CD14-positive monocyte (primary cell): Measurements from ENCODE around the gene CHRM5. TPM values are rescaled to one million over a fixed set of nuclear protein-coding genes. Genes with fewer than 3 reads are reported as not detected.
A peak's percentile ranks its signal among the peaks of the same experiment; 100 is the strongest.

Experiments
- DNase-seq, 3 donors: peaks; one replicate each; pipeline ENCODE4 v3.0.0-alpha.2; 2011 to 2022
- H2AFZ ChIP-seq: 2 replicates; pipeline ENCODE4 v1.6.0; 2012; ENCODE audit warnings: mild to moderate bottlenecking, low read depth, low read length, inconsistent platforms; ENCODE audit not compliant: insufficient read depth, poor library complexity, severe bottlenecking
- H3K27ac ChIP-seq, 2 donors: 1 replicate in 1 of 2; 2 replicates in 1 of 2; pipeline ENCODE4 v1.5.1; 2012 to 2013; ENCODE audit warnings: low read length in 2 of 2, control low read depth in 1 of 2, inconsistent platforms in 1 of 2, low read depth in 1 of 2, mild to moderate bottlenecking in 1 of 2
- H3K27me3 ChIP-seq, 2 donors: one replicate each; pipeline versions ENCODE4 v1.6.0 to v1.6.1; 2011 to 2013; ENCODE audit warnings: low read length in 2 of 2; ENCODE audit not compliant: control insufficient read depth in 2 of 2, insufficient read depth in 2 of 2
- H3K36me3 ChIP-seq, 2 donors: replicated peaks in 1 of 2; 1 replicate in 1 of 2; 2 replicates in 1 of 2; pipeline versions ENCODE4 v1.5.1 to v1.6.1; 2012 to 2013; ENCODE audit warnings: low read length in 2 of 2, control low read depth in 1 of 2, inconsistent platforms in 1 of 2, mild to moderate bottlenecking in 1 of 2; ENCODE audit not compliant: insufficient read depth in 2 of 2, control insufficient read depth in 1 of 2
- H3K4me1 ChIP-seq, 2 donors: 1 replicate in 1 of 2; 2 replicates in 1 of 2; pipeline versions ENCODE4 v1.5.1 to v1.6.1; 2012 to 2013; ENCODE audit warnings: low read length in 2 of 2, control low read depth in 1 of 2, inconsistent platforms in 1 of 2, mild to moderate bottlenecking in 1 of 2, moderate library complexity in 1 of 2; ENCODE audit not compliant: insufficient read depth in 2 of 2, control insufficient read depth in 1 of 2
- H3K4me2 ChIP-seq: replicated peaks from 2 replicates; pipeline ENCODE3; 2012; ENCODE audit warnings: low read length, moderate library complexity, mild to moderate bottlenecking; ENCODE audit not compliant: poor library complexity, severe bottlenecking; ENCODE audit errors: extremely low read depth
- H3K4me3 ChIP-seq, 3 experiments: fragments of 200-600 bp in 1 of 3; sonication (generic) in 1 of 3; replicated peaks in 1 of 3; 1 replicate in 2 of 3; 2 replicates in 1 of 3; pipeline ENCODE4 v1.5.1; 2011 to 2013; ENCODE audit warnings: low read length in 3 of 3, mild to moderate bottlenecking in 3 of 3, control low read depth in 2 of 3, low read depth in 2 of 3, inconsistent platforms in 1 of 3, moderate library complexity in 1 of 3
- H3K79me2 ChIP-seq: 2 replicates; pipeline ENCODE4 v1.6.0; 2012; ENCODE audit warnings: mild to moderate bottlenecking, control low read depth, inconsistent platforms, low read length, moderate library complexity; ENCODE audit not compliant: insufficient read depth
- H3K9ac ChIP-seq: 2 replicates; pipeline ENCODE4 v1.6.0; 2017; ENCODE audit warnings: low read length, mild to moderate bottlenecking; ENCODE audit not compliant: insufficient read depth, poor library complexity, severe bottlenecking
- H3K9me3 ChIP-seq, 2 donors: replicated peaks in 1 of 2; 1 replicate in 1 of 2; 2 replicates in 1 of 2; pipeline versions ENCODE4 v1.5.1 to v1.6.1; 2012 to 2013; ENCODE audit warnings: low read length in 2 of 2, control low read depth in 1 of 2; ENCODE audit not compliant: control insufficient read depth in 1 of 2, insufficient read depth in 1 of 2
- H4K20me1 ChIP-seq: 2 replicates; pipeline ENCODE4 v1.6.0; 2012; ENCODE audit warnings: mild to moderate bottlenecking, low read length, control low read depth, moderate library complexity; ENCODE audit not compliant: insufficient read depth
- H3K27ac Mint-ChIP-seq, 7 donors: one replicate each; pipeline ENCODE4 v1.8.0; 2020; ENCODE audit warnings: mild to moderate bottlenecking in 7 of 7, mixed read lengths in 7 of 7, moderate library complexity in 6 of 7, inconsistent platforms in 2 of 7
- H3K27me3 Mint-ChIP-seq, 3 donors: one replicate each; pipeline ENCODE4 v1.8.0; 2021 to 2022; ENCODE audit warnings: low read depth in 3 of 3, mild to moderate bottlenecking in 3 of 3, mixed read lengths in 3 of 3, moderate library complexity in 3 of 3, inconsistent platforms in 1 of 3
- H3K36me3 Mint-ChIP-seq, 2 donors: one replicate each; pipeline ENCODE4 v1.8.0; 2020; ENCODE audit warnings: mixed read lengths in 2 of 2, inconsistent platforms in 1 of 2, mild to moderate bottlenecking in 1 of 2
- H3K4me1 Mint-ChIP-seq: one replicate; pipeline ENCODE4 v1.8.0; 2020; ENCODE audit warnings: mild to moderate bottlenecking, mixed read lengths
- H3K4me3 Mint-ChIP-seq, 2 donors: one replicate each; pipeline ENCODE4 v1.8.0; 2020; ENCODE audit warnings: mild to moderate bottlenecking in 2 of 2, mixed read lengths in 2 of 2, moderate library complexity in 1 of 2
- H3K9me3 Mint-ChIP-seq, 7 donors: one replicate each; pipeline ENCODE4 v1.8.0; 2020 to 2022; ENCODE audit warnings: mixed read lengths in 7 of 7, mild to moderate bottlenecking in 6 of 7, moderate library complexity in 6 of 7, inconsistent platforms in 2 of 7
- CTCF ChIP-seq: fragments of 200-600 bp; IDR thresholded peaks from one replicate; pipeline ENCODE4 v1.8.0; 2022; ENCODE audit warnings: antibody characterized with exemption, mild to moderate bottlenecking
- WGBS: methylation state at CpG from one replicate; pipeline ENCODE4 v1.1.5; 2013; ENCODE audit warnings: missing lambda C conversion rate; ENCODE audit not compliant: insufficient coverage; 5-methylcytosine and 5-hydroxymethylcytosine counted together
- intact Hi-C, 2 donors: fragments of 100-400 bp; cut with micrococcal nuclease; formaldehyde crosslinking; loops; one replicate each; pipeline versions ENCODE4 v1.15.0 to v1.15.1; 2023
- polyA plus RNA-seq, 3 donors: library from polyadenylated mRNA; depleted of rRNA in 1 of 3; unstranded in 2 of 3; stranded (reverse) in 1 of 3; fragments of 300-500 nt in 2 of 3; fragments of >200 nt in 1 of 3; fragmentation: Illumina TruSeq in 2 of 3; gene quantifications; 1 replicate in 2 of 3; 2 replicates in 1 of 3; pipeline ENCODE4 v1.2.3, GENCODE V29; 2012 to 2021

Gene CHRM5
- polyA plus RNA-seq, 3 donors, result not detected

- peak; percentile 4 to 35 (median 17) for DNase-seq
- peaks cover 17% of the 10 kb centered on the region for H3K4me1 Mint-ChIP-seq
- peak within 1 kb of the TSS; percentile 89 to 94 for H3K4me3 Mint-ChIP-seq
- peaks cover 0 to 2% (median 0%) of the 10 kb centered on the region in 7 donors for H3K9me3 Mint-ChIP-seq
- no peaks in the 10 kb centered on the region for H3K36me3 Mint-ChIP-seq
- H3K27me3 ChIP-seq, result no peaks in the 10 kb centered on the region
- H3K36me3 ChIP-seq, result no peaks in the 10 kb centered on the region
- H3K9ac ChIP-seq, result peak within 1 kb of the TSS; percentile 69
- H3K4me2 ChIP-seq, result peak within 1 kb of the TSS; percentile 95
- H3K9me3 ChIP-seq, result no peaks in the 10 kb centered on the region
- under 1% methylated on average over 69 of the region's 82 CpGs for WGBS
- peak within 1 kb of the TSS; percentile 13 to 64 for H3K27ac ChIP-seq
- TF ChIP-seq CTCF, result no peak
- peak within 1 kb of the TSS; percentile 95 for H2AFZ ChIP-seq
- H4K20me1 ChIP-seq, result no peaks in the 10 kb centered on the region
- peak within 1 kb of the TSS; percentile 69 to 98 (median 94) for H3K4me3 ChIP-seq
- no peaks in the 10 kb centered on the region for H3K79me2 ChIP-seq
- H3K27ac Mint-ChIP-seq, result peak within 1 kb of the TSS; percentile 34 to 85 (median 63)
- intact Hi-C loops, result no loop called here
- peaks cover 2 to 5% (median 5%) of the 10 kb centered on the region in 3 donors for H3K27me3 Mint-ChIP-seq
- peaks cover 13 to 19% of the 10 kb centered on the region in 2 donors for H3K4me1 ChIP-seq
These were observed 70.8 kb downstream of the CHRM5 start, which contains the start of gene AVEN for GRCh38 chr15:34038871-34039789. Gene AVEN, minus strand, starts transcription at chr15:34039204. Its CDS starts 158 bp downstream, at chr15:34039046.

- intact Hi-C loops, result no loop called here
- TF ChIP-seq CTCF, result no peak
- H3K4me1 ChIP-seq, result peaks cover 13 to 19% of the 10 kb centered on the region in 2 donors
- H3K79me2 ChIP-seq, result no peaks in the 10 kb centered on the region
- H3K4me3 ChIP-seq, result peak overlapping the region in 2 of 3 experiments; percentile 64 to 94
- no peaks in the 10 kb centered on the region for H3K27me3 ChIP-seq
- H3K4me1 Mint-ChIP-seq, result peaks cover 17% of the 10 kb centered on the region
- no peak overlapping the region for H3K27ac Mint-ChIP-seq
- H3K27ac ChIP-seq, result no peak overlapping the region
- no CpG with 5 or more reads among the region's 1 CpG for WGBS
- H3K36me3 ChIP-seq, result no peaks in the 10 kb centered on the region
- DNase-seq, result peak in 2 of 3 donors; percentile 9
- peaks cover 0 to 2% (median 0%) of the 10 kb centered on the region in 7 donors for H3K9me3 Mint-ChIP-seq
- peak overlapping the region; percentile 95 for H3K4me2 ChIP-seq
- H4K20me1 ChIP-seq, result no peaks in the 10 kb centered on the region
- H2AFZ ChIP-seq, result peak overlapping the region; percentile 95
- no peaks in the 10 kb centered on the region for H3K9me3 ChIP-seq
- peaks cover 2 to 5% (median 5%) of the 10 kb centered on the region in 3 donors for H3K27me3 Mint-ChIP-seq
- H3K36me3 Mint-ChIP-seq, result no peaks in the 10 kb centered on the region
- no peak overlapping the region for H3K9ac ChIP-seq
- peak overlapping the region; percentile 87 to 89 for H3K4me3 Mint-ChIP-seq
These were observed 71.5 kb downstream of the CHRM5 start for GRCh38 chr15:34039790-34040113.
